Activated CD8-positive, alpha-beta memory T cell treated with anti-CD3 and anti-CD28 coated beads for 4 hours (primary cell): ENCODE data around the gene INO80C.

ENCODE experiments used
- DNase-seq, 2 donors: peaks; one replicate each; pipeline ENCODE4 v3.0.0-alpha.2; 2020; ENCODE audit warnings: low read depth in 2 of 2

The INO80C gene

DNA sequence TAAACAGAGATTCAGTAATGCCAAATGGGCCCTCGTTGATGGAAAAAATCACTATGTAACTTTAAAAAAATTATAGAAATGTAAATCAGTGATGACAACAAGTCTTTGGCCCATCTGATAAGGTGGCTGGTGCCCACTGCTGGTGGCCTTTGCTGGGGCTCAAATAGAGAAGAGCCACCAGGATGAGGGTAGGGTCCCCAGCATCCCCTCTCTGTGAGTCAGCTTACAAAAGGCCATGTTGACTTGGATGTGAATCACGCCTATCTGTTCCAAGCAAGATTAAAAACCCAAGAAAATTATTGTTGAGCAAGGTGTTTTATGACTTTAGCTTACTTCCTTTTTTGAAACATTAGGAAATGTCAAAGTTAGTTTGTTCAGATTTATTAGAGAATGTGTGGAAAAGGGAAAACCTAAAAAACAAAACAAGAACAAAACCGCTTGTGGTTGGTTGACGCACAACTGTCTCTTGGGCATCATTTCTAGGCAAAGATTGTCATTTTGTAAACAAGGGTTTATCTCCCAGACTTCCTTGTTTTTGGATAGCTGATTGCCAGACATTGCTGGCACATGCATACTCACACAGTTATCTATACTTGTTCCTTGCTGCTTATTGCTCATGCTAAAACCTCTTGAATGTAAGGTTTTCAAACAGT is 66.9 kb downstream of the INO80C start:
- no peak for DNase-seq

DNA sequence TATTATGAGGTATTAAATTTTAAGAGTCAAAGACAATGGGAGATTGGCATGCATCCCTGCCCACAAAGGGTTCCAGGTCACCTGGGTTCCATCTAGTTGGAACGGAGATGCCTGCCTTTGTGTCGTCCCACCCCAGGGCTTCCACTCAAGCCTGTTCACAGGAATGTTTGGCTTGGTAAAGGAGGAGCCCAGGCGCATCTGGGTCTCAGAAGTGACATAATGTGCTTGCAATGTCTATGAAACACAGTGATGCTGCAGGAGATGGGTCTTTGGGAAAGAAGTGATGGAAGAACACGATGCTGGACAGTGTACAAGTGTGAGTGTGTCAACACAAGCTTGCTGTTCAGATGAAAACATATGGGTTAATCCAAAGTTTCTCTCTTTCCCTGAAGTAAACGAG is 71.0 kb downstream of the INO80C start:
- DNase-seq, result no peak

DNA sequence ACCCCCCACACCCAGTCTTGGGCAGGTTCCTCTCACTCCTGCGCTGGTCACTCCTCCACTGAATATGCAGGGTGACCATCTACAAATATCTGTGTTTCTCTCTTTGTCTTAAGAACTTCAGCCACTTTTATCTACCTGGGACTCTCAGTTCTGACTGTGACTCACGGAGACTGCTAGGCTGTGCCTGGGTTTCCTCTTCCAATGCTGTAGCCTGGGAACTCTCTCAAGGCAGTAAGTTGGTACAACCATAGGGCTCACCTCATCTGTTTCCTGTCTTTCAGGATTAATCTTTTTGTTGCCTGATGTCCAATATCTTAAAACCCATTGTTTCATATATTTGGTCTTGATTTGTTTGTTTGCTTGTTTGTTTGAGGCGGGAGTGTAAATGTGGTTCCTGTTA is 73.4 kb downstream of the INO80C start:
- DNase-seq, result no peak

DNA sequence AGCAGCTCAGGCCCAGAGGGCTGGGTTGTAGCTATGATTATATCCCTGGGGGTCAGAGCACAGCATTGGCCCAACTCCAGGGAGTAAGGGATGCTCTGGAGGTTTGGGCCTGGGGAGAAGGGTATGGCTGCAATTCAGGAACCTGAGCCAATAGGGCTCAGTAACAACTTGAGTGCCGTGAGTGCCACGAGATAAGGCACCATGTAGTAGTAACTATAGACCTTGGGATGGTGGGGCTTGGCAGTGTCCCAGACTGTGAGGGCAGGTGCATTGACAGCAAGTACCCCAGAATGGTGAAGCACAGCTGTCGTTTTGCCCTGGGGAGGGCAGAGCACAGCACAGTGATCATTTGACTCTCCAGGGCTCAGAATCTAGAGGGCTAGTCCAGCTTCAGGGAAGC is 75.5 kb downstream of the INO80C start:
- DNase-seq, result no peak

DNA sequence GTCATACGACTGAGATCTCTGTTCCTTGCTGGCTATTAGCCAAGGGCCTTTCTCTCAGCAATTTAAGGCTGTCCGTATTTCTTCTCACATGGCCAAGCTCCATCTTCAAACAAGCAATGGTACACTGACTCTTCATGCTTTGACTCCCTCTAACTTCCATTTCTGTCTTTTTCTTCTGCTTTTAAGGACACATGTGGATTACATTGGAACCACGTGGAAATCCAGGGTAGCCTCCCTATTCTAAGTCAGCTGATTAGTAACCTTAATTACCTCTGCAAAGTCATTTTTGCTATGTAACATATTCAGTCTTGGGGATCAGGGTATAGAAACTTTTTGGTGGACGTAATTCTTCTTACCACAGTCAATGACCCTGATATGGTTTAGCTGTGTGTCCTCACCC is 79.2 kb downstream of the INO80C start:
- no peak for DNase-seq
